DOHH2 (cell line): Measurements from ENCODE around the gene AKAP4.

Source experiments
- CTCF ChIP-seq: fragments of 200-600 bp; sonication (generic); IDR thresholded peaks from one replicate; pipeline ENCODE4 v1.5.1; 2014; ENCODE audit warnings: antibody characterized with exemption, mild to moderate bottlenecking, low read depth, low read length; ENCODE audit not compliant: poor library complexity, severe bottlenecking
- EZH2phosphoT487 ChIP-seq: fragments of 200-600 bp; sonication (generic); IDR thresholded peaks from 2 replicates; pipeline ENCODE4 v1.6.1; 2017; ENCODE audit warnings: borderline replicate concordance, mild to moderate bottlenecking, antibody characterized with exemption, low read length, moderate library complexity, mixed read lengths

GRCh38 chrX:50188859-50189600 is 11.8 kb downstream of the AKAP4 start:
- TF ChIP-seq CTCF (no peak), EZH2phosphoT487 (no peak)
